GM10266 (cell line): ENCODE data around the gene FOXP1.

Source experiments
- DNase-seq: peaks from one replicate; pipeline ENCODE4 v3.0.0; 2012; ENCODE audit errors: extremely low spot score
- TF ChIP-seq, protein P1 (sequence below): IDR thresholded peaks from 2 replicates; pipeline ENCODE4 v1.5.1; 2012; ENCODE audit warnings: mild to moderate bottlenecking, low read depth; ENCODE audit not compliant: control insufficient read depth, insufficient read depth; ENCODE audit errors: missing control alignments

FOXP1 gene

DNA sequence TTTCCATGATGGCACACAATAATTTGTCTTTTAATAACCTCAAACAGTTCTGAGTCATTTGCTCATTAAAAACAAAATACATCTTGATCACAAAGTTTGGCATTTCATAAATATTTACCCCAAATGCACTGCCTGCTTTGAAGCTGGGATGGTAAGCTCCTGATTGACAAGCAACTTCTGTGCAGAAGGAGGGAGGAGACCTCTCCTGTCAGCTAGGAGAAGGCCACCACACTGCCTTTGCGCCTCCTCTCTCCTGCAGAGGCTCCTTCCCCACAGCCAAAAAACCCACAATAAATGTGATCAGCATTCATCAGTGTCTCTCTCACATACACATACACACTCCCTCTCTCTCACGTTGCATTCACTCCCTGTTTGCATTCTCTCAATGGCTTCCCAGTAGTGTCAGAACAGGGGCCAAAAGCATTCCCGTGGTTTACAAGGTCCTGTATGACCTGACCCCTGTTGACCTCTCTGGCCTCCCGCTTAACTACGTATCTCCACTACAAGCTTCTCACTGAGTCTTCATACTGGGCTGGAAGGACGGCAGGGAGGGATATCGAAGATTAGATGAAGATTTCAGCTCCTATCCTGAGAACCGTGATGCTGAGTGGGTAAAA lies 216.4 kb downstream of the FOXP1 start:
- no peak for DNase-seq
- TF ChIP-seq, protein P1, sequence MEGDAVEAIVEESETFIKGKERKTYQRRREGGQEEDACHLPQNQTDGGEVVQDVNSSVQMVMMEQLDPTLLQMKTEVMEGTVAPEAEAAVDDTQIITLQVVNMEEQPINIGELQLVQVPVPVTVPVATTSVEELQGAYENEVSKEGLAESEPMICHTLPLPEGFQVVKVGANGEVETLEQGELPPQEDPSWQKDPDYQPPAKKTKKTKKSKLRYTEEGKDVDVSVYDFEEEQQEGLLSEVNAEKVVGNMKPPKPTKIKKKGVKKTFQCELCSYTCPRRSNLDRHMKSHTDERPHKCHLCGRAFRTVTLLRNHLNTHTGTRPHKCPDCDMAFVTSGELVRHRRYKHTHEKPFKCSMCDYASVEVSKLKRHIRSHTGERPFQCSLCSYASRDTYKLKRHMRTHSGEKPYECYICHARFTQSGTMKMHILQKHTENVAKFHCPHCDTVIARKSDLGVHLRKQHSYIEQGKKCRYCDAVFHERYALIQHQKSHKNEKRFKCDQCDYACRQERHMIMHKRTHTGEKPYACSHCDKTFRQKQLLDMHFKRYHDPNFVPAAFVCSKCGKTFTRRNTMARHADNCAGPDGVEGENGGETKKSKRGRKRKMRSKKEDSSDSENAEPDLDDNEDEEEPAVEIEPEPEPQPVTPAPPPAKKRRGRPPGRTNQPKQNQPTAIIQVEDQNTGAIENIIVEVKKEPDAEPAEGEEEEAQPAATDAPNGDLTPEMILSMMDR = no peak

GRCh38 chr3:71361334-71361890 lies 222.1 kb downstream of the FOXP1 start:
- TF ChIP-seq, protein P1 = no peak
- no peak for DNase-seq

DNA sequence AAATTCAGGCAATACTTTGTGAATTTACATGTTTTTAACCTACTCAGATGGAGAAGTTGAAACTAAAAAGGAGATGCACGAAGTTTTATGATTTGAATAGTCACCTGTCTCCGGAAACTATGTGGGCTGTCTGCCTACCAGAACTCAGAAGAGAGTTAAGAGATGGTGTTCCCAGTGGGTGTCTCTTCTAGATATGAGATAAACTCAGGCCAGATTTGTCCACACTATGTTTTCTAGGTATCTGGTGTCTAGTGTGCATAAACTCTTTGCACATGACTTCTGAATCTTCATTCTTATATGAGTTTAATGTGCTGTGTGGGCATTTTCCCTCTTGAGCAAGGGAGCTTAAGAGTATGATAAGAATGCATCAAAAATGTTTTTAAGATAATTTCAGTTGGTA lies 222.8 kb downstream of the FOXP1 start:
- DNase-seq = no peak
- TF ChIP-seq, protein P1 = no peak

DNA sequence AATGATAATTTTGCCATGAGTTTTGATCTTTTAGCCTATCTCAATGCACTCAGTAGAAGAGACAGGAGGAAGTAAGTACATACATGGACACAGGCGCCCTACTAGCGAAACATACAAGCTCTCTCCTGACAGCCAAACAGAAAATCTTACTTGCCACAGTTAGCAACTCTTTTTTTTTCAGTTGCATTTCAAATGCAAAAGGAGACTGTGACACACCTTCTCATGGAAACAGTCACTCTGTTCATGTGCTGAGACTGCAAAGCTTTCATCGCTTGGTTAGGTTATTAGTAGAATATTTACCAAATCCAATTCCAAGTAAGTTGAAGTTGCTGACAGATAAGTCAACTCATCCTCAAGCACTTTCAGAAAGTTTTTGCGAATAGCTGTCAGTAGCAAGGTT lies 223.3 kb downstream of the FOXP1 start:
- no peak for DNase-seq
- TF ChIP-seq, protein P1 = no peak

DNA sequence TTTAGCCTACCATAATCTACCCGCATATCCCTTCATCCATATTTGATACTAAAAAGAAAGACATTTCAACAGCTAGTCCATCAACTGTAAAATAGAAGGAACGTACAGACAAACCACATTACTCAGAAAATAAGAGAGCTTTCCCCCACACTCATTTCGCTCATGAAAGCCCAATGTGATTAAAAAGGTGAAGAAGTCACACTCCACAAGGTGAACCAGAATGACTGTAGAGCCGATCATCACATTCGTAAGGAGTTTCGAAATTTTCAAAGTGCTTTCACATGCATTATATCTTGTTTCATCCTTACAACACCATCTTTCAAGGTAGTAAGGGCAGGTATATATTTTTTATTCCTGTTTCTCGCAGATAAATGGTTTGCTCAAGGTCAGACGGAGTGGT lies 225.3 kb downstream of the FOXP1 start:
- DNase-seq = no peak
- TF ChIP-seq, protein P1 = no peak

GRCh38 chr3:71356265-71356664 lies 227.3 kb downstream of the FOXP1 start:
- DNase-seq = no peak
- TF ChIP-seq, protein P1 = no peak

- TF ChIP-seq, protein P1 = no peak
- no peak for DNase-seq
These were observed 227.7 kb downstream of the FOXP1 start for GRCh38 chr3:71355862-71356261.
